ENCODE measurements around the gene DUSP1.
"Not testable (repeated sequence)": the region's sequence is repeated elsewhere in the genome, so short reads cannot be mapped to it uniquely, and the experiment has no call there.

DUSP1 gene, protein sequence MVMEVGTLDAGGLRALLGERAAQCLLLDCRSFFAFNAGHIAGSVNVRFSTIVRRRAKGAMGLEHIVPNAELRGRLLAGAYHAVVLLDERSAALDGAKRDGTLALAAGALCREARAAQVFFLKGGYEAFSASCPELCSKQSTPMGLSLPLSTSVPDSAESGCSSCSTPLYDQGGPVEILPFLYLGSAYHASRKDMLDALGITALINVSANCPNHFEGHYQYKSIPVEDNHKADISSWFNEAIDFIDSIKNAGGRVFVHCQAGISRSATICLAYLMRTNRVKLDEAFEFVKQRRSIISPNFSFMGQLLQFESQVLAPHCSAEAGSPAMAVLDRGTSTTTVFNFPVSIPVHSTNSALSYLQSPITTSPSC

DNA sequence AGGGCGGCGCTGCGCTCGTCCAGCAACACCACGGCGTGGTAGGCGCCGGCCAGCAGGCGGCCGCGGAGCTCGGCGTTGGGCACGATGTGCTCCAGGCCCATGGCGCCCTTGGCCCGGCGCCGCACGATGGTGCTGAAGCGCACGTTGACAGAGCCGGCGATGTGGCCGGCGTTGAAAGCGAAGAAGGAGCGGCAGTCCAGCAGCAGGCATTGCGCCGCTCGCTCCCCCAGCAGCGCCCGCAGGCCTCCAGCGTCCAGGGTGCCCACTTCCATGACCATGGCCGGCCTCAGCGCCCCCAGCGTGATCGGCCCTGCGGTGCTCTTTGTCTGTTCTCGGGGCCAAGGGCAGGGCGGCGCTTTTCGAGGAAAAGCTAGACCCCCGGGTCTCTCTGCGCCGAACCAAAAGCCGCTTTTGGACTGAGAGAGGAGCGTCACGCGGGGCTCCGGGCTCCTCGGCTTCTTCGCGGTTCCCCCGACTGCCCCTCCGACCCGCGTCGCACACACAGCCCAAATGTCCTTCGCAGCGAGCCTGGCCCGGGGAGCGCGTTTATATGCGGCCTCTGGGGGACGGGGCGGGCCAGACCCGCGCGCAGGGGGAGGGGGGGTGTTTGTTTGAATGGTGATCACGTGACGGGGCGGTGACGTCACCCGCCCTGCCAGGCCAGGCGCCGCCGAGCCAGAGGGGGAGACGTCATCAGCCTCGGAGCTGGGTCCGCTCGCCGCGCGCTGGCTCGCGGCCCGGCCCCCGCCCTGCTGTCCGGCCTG is at the start of gene DUSP1:
DUSP1 (minus strand) TSS at position 521 of the 764 bp plus-strand sequence; CDS start at position 278, 243 bp downstream.
- peak; percentile 99 for DNase-seq (ENCODE audit: low read depth)

DNA sequence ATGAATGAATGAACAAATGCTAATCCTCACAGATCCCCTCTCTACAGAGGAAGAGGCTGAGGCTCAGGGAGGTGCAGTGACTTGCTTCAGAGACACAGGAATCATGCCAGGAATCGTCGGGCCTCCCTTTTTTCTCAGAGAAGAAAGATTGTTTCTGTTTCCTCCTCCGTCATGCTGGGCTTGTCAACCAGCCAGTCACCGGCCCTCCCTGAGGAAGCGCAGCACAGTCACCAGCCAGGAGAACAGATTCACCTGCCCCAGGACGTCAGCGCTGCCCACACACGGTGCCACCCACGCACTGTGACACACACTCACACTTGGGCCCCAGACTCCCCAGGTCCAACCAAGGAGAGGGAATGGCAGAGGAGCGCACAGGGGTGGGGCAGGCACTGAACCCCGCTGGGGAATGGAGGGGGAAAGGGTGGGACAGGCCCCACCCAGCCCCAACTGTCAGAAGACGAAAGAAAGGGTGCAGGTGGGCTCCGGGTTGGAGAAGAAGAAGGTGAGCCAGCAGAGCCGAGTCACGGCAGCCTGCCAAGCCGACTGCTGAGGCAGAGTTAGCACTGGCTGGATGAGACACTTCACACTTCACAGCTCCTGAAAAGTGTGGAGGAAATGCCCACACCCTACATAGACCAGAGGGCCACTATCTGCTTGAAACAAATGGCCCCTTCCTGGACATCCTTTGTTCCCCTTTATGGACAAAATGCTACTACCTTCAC is 49.2 kb upstream of the DUSP1 start:
- no peak for DNase-seq (ENCODE audit: low read depth)

DNA sequence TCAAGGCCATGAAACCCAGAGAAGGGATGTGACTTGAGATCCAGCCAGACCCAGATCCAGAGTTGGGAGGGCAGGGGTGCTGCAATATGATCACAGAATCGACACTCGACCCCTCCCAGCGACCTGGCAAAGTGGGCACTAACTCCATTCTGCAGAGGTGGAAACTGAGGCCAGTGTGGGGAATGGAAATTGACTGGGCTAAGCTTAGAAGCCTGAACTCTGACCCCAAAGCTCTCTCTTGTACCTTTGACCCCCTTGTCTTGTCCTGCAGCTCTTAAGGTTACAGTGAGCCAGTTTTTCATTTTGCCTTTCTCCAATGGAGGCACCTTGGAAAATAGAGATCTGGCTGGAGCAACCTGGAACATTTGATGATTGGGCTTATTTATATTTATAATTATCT is 48.6 kb upstream of the DUSP1 start:
- DNase-seq (ENCODE audit: low read depth): no peak

DNA sequence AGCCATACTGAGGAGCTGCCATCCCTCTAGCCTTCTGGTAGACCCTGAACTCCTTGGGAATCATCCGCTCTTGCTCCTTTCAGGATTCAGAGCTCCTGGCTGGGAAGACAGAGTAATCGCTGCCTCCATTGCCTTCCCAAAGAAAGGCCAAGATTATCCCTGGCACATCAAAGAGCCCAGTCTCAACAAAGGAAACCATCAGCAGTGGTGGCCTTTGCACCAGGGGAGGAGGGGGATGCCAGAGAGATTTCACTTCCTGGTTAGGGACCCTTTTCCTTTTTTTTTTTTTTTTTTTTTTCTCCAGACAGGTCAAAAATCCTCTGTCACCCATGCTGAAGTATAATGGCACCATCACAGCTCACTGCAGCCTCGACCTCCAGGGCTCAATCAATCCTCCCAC is 47.1 kb upstream of the DUSP1 start:
- no peak for DNase-seq (ENCODE audit: low read depth)

DNA sequence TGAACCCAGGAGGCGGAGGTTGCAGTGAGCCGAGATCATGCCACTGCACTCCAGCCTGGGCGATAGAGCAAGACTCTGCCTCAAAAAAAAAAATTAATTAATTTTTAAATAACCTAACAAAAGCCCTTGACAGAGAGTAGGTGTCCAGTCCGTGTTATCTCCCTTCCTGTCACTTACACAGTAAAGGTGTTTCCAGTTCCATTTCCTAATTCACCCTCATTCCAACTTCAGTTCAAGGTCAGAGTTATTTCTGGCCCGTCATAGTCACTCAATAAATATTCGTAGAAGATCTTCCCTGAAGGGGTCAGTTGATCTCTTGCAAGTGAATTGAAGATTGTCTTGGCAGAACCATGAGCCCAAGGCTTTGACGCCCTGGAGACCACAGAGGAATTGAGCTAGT is 46.7 kb upstream of the DUSP1 start:
- DNase-seq (ENCODE audit: low read depth): no peak

DNA sequence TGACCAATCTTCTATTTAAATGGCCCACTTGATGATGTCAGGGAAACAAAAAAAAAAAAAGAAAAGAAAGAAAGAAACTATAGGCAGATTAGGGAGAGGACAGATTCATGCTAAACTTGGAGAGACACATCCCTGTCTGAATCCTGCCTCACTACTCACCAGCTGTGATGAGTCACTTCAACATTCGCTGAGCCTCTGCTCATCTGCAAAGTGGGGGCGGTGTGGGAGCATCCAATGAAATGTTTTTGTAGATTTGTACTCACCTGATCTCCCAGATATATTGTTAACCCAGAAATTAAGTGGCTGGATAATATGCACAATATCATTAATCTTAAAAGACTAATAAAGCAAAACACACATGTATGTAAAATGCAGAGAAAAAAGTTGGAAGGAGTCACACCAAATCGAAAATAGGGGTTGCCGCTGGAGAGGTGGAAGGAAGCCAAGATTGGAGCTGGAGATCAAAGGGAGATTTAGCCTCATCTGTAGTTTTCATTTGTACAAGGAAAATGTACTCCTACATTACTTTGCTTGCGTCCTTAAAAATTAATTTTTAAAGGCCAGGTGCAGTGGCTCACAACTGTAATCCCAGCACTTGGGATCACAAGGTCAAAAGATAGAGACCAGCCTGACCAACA is 46.0 kb upstream of the DUSP1 start:
- peak; percentile 84 for DNase-seq (ENCODE audit: low read depth)

DNA sequence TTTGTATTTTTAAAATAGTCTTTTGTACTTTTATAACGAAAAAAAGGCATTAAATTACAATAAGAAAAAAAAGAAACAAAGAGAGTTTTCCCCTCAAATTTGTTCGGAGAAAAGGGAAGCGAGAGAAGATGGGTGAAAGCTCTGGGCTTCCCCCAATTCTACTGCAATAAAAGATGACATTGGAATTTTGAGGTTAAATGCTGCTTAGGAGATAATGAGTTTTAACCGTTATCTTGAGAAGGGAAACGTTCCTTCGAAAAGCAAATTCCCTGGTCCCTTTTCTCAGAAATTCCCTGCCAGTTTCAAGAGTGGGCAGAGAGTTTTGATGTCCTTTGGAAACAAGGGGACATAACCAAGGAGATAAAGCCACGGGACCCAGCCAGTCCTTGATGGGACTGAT is 44.6 kb upstream of the DUSP1 start:
- no peak for DNase-seq (ENCODE audit: low read depth)

GRCh38 chr5:172810996-172811395 is 40.0 kb upstream of the DUSP1 start:
- DNase-seq (ENCODE audit: low read depth): not testable (repeated sequence)

DNA sequence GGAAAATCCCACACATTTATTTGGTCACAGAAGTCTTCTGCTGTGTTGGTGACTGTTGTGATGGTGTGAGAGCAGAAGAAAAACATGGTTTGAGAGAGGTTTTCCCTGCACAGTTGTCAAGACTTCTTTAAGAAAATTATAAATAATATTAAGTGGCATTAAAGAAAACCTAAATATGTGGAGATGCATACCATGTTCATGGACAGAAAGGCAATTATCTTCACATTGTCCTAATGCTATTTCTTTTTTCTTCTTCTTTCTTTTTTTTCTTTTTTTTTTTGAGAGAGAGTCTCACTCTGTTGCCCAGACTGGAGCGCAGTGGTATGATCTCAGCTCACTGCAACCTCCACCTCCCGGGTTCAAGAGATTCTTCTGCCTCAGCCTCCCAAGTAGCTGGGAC is 38.8 kb upstream of the DUSP1 start:
- no peak for DNase-seq (ENCODE audit: low read depth)

GRCh38 chr5:172807766-172808311 is 36.8 kb upstream of the DUSP1 start:
- DNase-seq (ENCODE audit: low read depth): no peak

- DNase-seq (ENCODE audit: low read depth): peak; percentile 80
These were observed 36.1 kb upstream of the DUSP1 start for GRCh38 chr5:172806897-172807672.

DNA sequence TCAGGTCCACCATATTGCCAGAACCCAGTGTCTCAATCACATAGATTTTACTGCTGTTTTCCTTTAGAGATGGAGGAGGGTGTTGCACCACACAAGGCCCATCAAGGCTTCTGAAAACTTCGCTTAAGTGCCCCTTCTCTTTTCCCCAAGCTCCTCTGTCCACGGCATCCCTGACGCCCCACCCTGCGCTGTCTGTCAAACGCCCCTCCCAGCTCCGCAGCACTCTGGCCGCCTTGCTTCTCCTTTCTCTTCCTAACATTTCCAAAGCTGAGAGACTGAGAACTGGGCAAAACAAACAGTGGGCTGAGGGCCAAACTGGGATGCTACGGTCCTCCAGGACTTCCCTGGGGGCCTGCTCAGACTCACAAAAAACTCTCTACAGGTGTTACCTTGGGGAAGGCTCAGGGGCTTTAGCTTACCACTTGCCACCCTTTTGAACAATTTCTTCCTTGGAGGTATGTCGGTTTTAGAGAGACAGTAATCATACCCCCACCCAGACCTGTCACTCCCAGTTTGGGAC is 34.8 kb upstream of the DUSP1 start:
- no peak for DNase-seq (ENCODE audit: low read depth)

- DNase-seq (ENCODE audit: low read depth): no peak
These were observed 34.2 kb upstream of the DUSP1 start for GRCh38 chr5:172805018-172805683.

DNA sequence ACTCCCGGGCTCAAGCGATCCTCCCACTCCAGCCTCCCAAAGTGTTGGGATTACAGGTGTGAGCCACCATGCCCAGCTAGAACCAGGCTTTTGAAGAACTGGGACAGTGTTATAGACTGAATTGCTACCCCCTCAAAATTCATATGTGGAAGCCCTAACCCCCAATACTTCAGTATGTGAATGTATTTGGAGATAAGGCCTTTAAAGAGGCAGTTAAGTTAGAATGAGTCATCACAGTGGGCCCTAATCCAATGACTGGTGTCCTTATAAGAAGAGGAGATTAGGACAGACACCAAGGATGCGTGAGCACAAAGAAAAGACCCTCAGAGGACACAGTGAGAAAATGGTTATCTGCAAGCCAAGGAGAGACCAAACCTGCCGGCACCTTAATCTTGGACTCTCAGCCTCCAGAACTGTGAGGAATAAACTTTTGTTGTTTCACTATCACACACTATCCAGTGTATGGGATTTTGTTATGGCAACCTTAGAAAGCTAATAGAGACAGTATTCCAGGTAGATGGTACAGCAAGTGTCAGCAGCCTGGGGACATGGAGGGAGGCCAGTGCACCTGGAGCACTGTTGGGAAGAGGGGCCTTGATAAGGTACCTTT is 31.7 kb upstream of the DUSP1 start:
- peak; percentile 85 for DNase-seq (ENCODE audit: low read depth)

GRCh38 chr5:172802112-172802511 is 31.1 kb upstream of the DUSP1 start:
- no peak for DNase-seq (ENCODE audit: low read depth)

- DNase-seq (ENCODE audit: low read depth): peak; percentile 98
These were observed 30.2 kb upstream of the DUSP1 start for GRCh38 chr5:172801179-172801671.

DNA sequence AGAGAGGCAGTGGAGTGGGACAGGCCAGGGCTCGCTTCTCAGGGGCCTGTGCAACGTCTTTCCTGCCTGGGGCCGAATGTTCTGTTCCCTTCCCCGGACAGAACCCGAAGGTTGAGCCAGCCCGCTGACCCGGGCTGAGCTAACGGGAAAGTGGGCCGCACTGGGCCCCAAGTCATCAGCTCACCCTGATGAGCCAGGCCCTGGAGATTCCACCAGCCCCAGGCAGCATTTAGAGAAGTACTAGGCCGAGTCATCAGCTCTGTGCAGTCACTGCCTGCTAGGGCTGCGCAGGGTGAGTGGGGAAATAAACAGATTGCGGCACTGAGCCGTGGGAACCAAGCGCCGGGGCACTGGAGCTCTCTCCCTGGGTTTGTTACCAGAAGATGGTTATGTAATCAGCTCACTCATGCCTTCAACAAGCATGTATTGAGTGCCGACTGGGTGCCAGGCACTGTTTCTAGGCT is 29.1 kb upstream of the DUSP1 start:
- DNase-seq (ENCODE audit: low read depth): peak; percentile 99

DNA sequence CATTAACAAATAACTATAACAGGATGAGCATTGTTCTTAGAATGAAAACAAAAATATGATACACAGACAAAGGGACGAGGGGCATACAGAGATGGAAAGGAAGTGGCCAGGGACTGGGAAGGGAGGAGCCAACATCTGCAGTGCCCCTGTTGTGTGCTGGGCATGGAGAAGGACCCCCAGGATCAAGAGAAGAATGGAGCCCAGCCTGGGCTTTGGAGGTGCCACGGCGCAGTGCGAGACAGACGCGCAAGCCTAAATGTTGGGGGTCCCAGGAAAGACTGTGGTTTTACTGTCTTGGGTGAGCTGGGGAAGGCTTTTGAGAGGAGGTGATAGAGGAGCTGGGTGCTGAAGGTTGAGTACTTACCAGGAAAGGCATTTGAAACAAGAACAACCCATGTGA is 28.4 kb upstream of the DUSP1 start:
- no peak for DNase-seq (ENCODE audit: low read depth)

- peak; percentile 97 for DNase-seq (ENCODE audit: low read depth)
These were observed 27.6 kb upstream of the DUSP1 start for GRCh38 chr5:172798422-172799215.

Measured in EH (cell line).